ENCODE data around the gene ACAD11. TPM values are rescaled to one million over a fixed set of nuclear protein-coding genes. Genes with fewer than 3 reads are reported as not detected.

ACAD11 gene
- total RNA-seq, 1 experiment from 2014 or later: 7.2 TPM

DNA sequence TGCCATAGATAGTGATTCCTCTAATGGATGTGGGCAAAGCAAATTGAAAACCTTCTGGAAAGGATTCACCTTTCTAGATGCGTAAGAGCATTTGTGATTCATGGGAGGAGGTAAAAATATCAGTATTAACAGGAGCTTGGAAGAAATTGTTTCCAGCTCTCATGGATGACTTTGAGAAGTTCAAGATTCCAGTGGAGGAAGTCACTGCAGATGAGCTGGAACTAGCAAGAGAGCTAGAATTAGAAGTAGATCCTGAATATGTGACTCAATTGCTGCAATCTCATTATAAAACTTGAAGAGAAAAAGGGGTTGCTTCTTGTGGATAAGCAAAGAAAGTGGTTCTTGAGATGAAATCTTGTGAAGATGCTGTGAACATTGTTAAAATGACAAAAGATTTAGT lies 150.5 kb downstream of the ACAD11 start:
- Histone ChIP-seq H3K27me3 (ENCODE audit: control insufficient read depth, insufficient read depth, low read length) (no peaks in the 10 kb centered on the region), H3K4me3 (ENCODE audit: insufficient read depth, low read depth, low read length) (no peak overlapping the region), H3K36me3 (replicated peaks; ENCODE audit: control insufficient read depth, insufficient read depth, low read length) (peaks cover 13% of the 10 kb centered on the region)
- DNase-seq: no peak

Other genes starting within 250 kb of the ACAD11 start
- gene DNAJC13, start 242.3 kb downstream of the ACAD11 start, total RNA-seq (2014; rRNA removed; shearing (Covaris generic)): 17.1 and 22.7 TPM in 2 replicates
- gene ACKR4, start 62.5 kb downstream of the ACAD11 start, total RNA-seq (2014; rRNA removed; shearing (Covaris generic)): not detected in 2 replicates
- 23.7 and 26.9 TPM in 2 replicates for gene UBA5, start 520 bp upstream of the ACAD11 start, total RNA-seq (2014; rRNA removed; shearing (Covaris generic))
- gene NPHP3, start 62.6 kb upstream of the ACAD11 start, total RNA-seq (2014; rRNA removed; shearing (Covaris generic)): 8.1 and 15.6 TPM in 2 replicates